ENCODE results near the gene COMP.

Gene COMP

DNA sequence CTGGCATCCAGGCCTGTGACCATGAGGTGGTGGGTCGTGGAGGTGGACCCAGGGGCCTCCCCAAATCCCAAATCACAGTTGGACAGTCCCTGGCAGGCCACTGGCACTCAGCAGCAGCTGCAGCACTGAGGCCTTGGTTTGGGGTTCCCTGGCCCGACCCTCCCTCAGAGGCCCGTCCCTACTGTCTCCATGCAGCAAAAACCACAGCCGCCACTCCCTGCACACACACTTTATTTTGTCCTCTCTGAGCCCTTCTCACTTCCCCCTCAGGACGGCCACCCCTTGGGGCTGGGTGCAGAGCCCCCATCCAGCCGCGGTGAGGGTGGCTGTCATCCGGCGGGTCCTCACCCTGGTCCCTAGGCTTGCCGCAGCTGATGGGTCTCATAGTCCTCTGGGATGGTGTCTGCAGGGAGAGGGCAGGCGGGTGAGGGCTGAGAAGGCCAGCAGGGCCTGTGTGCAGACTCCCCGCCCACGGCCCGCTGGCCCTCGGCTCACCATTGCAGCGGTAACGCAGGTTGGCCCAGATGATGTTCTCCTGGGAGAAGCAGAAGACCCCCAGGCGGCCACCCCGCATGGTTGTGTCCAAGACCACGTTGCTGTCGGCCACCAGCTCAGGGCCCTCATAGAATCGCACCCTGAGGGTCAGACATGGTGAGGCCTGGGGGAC, 8.4 kb downstream of the COMP start:
- DNase-seq (ENCODE audit: low read depth): no peak

GRCh38 chr19:18781885-18782527, 9.1 kb downstream of the COMP start:
- no peak for DNase-seq (ENCODE audit: low read depth)

- no peak for DNase-seq (ENCODE audit: low read depth)
Observed at GRCh38 chr19:18781047-18781600, 10.0 kb downstream of the COMP start.

GRCh38 chr19:18780631-18781030, 10.5 kb downstream of the COMP start:
- no peak for DNase-seq (ENCODE audit: low read depth)

DNA sequence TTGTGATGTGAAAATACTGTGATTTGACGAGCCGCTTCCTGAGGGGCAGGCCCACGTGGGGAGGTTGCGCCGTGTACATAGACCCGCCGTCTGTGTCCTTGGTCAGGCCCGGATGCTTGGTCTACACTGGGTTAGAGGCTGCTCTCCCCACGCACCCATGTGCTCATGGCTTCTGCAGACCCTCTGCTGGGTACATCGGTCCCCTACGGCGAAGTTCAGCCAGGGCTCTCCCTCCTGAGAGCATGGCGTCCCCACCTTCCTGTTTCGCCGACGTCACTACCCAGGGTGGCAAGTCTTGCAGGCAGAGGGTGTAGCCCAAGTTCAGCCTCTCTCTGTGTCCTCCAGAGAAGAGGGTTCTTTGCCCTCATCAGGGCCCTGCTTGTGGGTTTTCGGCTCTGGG, 11.0 kb downstream of the COMP start:
- DNase-seq (ENCODE audit: low read depth): no peak

- DNase-seq (ENCODE audit: low read depth): no peak
Observed at GRCh38 chr19:18778826-18779495, 12.1 kb downstream of the COMP start.

- DNase-seq (ENCODE audit: low read depth): no peak
Observed at GRCh38 chr19:18778076-18778389, 13.1 kb downstream of the COMP start.

GRCh38 chr19:18777301-18778075, 13.6 kb downstream of the COMP start:
- no peak for DNase-seq (ENCODE audit: low read depth)

GRCh38 chr19:18776736-18777135, 14.4 kb downstream of the COMP start:
- no peak for DNase-seq (ENCODE audit: low read depth)

DNA sequence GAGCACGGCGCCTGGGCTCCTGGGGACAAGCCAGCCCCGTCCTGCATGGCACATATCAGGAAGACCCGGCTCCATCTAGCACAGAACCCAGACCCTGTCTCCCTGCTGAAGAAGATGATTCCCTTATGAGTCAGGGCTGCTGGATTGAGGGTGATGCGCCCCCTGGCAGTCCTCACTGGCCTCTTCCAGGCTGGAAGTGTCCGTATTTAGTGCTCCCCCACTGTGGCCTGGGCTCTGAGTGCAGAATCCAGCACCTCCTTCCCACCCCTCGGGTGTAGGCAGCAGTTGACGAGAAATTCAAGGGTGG, 14.9 kb downstream of the COMP start:
- DNase-seq (ENCODE audit: low read depth): no peak

DNA sequence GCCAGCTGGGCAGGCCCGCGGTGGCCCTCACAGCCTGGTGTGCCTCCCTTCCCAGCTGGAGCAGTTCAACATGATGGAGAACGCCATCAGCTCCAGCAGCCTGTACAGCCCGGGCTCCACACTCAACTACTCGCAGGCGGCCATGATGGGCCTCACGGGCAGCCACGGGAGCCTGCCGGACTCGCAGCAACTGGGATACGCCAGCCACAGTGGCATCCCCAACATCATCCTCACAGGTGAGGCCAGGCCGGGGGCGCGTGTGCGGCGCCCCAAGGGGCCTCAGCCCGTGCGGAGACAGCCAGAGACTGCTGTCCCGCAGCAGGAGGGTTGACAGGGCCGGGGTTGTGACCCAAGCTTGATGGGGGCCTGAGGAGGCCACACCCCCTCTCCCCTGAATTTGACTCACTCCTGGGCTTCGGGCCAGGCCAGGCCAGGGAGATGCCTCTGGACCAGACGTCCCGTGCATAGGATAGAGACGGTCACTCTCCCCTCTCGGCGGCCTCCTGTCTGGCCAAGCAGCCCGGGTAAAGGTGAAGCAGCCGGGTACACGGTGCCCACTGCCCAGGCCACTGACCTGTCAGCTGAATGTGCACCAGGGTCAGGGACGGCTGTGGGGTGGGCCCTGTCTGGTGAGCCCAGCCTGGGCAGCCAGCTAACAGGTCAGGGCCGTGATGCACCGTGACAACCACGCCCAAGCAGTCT, 15.4 kb downstream of the COMP start:
- no peak for DNase-seq (ENCODE audit: low read depth)

GRCh38 chr19:18774782-18775444, 16.2 kb downstream of the COMP start:
- no peak for DNase-seq (ENCODE audit: low read depth)

GRCh38 chr19:18774107-18774506, 17.0 kb downstream of the COMP start:
- no peak for DNase-seq (ENCODE audit: low read depth)

GRCh38 chr19:18773682-18774081, 17.4 kb downstream of the COMP start:
- DNase-seq (ENCODE audit: low read depth): no peak

DNA sequence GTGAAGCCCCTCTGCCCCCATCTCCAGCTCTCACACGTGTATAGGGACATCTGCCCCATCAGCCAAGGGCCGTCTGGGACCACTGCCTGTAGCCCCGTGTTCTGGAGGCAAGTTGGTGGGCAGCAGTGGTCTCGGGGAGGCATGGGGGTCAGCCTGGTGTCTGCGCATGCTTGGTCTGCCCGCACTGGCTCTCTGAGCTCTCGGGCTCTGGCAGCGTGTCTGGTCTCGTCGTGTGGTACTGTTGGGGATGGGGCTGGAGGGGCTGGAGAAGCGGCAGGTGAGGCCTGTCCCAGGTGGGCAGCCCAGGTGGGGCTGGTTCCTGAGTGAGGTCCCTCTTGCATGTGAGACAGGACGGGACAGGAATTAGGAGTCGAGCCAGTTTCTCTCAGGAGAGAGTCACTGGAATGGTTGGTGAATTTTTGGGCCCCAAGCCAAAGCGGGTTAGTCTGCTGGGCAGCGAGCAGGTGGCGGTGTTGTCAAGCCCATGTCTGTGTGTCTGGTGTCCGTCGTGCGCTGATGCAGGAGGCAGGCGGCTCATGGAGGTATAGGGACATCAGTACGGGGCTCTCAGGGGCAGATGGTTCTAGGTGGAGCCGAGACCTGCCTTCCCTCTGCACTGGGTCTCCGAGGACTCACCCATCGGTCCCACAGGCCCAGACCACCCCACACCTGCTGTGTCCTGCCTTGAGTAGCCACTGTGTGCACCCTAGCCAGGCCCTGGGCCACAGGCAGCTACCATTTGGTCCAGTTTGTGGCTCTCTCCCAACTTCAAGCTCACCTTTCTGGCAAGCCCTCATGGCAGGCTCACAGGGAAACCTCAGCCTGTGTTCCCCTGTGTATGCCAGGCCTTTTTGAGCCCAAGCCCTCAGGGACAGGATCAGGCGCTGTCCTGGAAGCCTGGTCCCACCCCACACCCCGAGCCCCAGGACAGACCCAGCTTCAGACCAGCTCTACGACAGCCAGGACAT, 18.2 kb downstream of the COMP start:
- DNase-seq (ENCODE audit: low read depth): no peak

DNA sequence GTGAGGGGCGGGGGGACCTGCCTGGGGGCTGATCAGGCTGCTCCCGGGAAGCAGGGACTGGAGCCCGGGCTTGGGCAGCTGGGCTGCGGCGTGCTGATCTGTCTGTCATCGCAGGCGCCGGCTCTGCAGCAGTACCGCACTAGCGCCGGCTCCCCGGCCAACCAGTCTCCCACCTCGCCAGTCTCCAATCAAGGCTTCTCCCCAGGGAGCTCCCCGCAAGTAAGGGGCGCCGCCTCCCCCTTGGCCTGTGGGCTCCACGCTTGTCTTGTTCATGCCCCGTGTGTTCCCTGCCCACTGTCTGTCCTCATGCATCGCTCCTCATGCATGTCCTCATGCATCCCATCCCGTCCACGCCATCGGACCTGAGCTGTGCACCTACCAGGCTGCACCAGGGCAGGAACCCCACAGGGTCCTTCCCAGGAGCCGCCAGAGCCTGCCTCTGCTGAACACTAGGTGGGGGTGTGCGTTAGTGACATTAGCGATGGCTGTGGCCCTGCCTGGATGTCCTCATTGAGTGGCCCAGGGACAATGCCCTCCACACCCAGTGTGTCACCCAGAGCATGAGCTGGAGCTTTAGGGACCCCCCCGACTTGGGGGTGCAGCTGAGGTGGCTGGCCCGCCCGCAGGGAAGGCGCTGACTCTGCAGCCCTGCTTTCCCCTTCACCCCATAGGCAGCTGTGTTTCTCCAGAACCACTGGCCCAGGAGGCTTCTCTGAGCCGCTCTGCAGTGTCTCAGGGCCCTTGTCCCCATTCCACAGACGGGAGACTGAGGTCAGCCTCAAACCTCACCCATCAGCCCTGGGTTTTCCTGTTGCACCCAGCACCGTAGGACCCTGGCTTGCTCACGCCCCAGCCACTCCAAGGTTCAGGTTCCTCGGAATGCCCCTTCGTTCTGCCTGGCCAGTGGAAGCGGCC, 19.5 kb downstream of the COMP start:
- DNase-seq (ENCODE audit: low read depth): no peak

DNA sequence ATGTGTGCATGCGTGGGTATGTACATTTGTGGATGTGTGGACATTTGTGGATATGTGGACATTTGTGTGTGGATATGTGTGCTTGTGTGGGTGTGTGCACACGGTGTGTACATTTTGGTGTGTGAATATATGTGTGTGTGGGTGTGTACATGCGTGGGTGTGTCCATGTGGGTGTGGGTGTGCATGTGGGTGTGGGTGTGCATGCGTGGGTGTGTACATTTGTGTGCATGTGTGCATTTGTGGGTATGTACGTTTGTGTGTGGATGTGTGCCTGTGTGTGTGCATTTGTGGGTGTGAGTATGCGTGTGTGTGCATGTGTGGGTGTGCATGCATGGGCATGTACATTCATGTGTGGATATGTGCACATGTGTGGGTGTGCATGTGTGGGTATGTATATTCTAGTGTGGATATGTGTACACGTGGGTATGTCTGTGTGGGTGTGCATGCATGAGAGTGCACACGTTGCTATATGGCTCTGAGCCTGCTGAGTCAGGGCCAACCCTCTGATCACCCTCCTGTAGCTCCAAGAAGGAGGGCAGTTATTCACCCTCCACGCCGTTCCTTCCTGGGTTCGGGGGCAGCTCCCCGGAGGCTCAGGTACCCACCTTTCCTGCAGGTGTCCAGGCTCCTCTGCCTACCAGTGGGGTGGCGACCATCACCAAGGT, 20.3 kb downstream of the COMP start:
- no peak for DNase-seq (ENCODE audit: low read depth)

DNA sequence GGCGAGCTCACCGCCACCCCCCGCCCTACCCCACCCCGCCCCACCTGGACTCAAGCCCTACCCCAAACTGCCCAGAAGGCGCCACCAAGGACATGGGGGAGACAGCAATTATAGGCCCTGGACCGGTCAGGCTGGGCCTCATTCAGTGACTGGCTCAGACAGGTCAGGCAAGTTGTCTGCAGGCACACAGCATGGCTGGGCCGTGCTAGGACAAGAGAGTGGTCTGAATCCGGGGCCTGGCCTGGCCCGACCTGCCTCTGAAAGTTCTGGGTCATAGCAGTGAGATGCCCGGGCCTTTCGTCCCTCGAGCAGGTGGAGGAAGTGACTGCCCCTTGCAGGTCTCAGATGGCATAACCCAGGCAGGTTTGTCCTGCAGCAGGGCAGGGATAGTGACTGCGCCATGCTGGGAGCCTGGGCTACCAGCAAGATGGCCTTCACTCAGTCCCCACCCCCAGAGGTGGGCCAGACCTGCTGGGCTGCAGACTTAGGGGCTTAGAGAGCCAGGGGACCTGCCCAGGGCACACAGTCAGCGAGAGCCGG, 21.0 kb downstream of the COMP start:
- no peak for DNase-seq (ENCODE audit: low read depth)
